ENCODE measurements around the gene IGLON5.

IGLON5 gene

GRCh38 chr19:51372649-51373504 is 61.4 kb downstream of the IGLON5 start, which contains the start of gene NKG7:
NKG7 (minus strand) TSS chr19:51372654; CDS start chr19:51372535, 119 bp downstream.
- no peak within 1 kb of the TSS for H3K27ac ChIP-seq (ENCODE audit: low read depth, low read length)
- no peak within 1 kb of the TSS for H3K4me2 ChIP-seq (ENCODE audit: low read length)
- H4K91ac ChIP-seq (ENCODE audit: low read depth, low read length) = no peak within 1 kb of the TSS
- H3K14ac ChIP-seq (ENCODE audit: low read length) = no peak within 1 kb of the TSS
- DNase-seq = no peak
- H2BK120ac ChIP-seq (ENCODE audit: insufficient read depth, low read length, poor library complexity) = no peak within 1 kb of the TSS
- no peak within 1 kb of the TSS for H2AK5ac ChIP-seq (ENCODE audit: low read length)
- H3K79me2 ChIP-seq (ENCODE audit: control insufficient read depth, insufficient read depth, low read length, poor library complexity) = peaks cover 5% of the 10 kb centered on the region
- WGBS (ENCODE audit: extremely low coverage, insufficient coverage, insufficient read length) = no CpG with 5 or more reads among the region's 9 CpGs
- no peak within 1 kb of the TSS for H4K8ac ChIP-seq (ENCODE audit: low read depth, low read length)
- H3K9ac ChIP-seq (ENCODE audit: low read length) = no peak within 1 kb of the TSS
- H4K12ac ChIP-seq (ENCODE audit: low read depth, low read length) = no peak within 1 kb of the TSS
- no peak within 1 kb of the TSS for H3K18ac ChIP-seq (ENCODE audit: low read length)
- no peaks in the 10 kb centered on the region for H3K9me3 ChIP-seq (ENCODE audit: insufficient read depth, low read depth, low read length)
- no peak within 1 kb of the TSS for H3K23ac ChIP-seq (ENCODE audit: low read length)
- peaks cover 7 to 9% of the 10 kb centered on the region in 2 experiments for H3K4me1 ChIP-seq (ENCODE audit: control insufficient read depth in 1 of 2, insufficient read depth in 2 of 2, low read length in 2 of 2)
- no peaks in the 10 kb centered on the region for H3K36me3 ChIP-seq (ENCODE audit: control insufficient read depth in 1 of 2, insufficient read depth in 2 of 2, low read length in 2 of 2)
- no peak within 1 kb of the TSS for H2BK12ac ChIP-seq (ENCODE audit: low read length)
- no peak within 1 kb of the TSS for H3K4me3 ChIP-seq (ENCODE audit: low read depth, low read length)
- no peak within 1 kb of the TSS for H2BK5ac ChIP-seq (ENCODE audit: low read depth, low read length, poor library complexity)
- no peak within 1 kb of the TSS for H2AFZ ChIP-seq (ENCODE audit: insufficient read depth, low read length, poor library complexity)
- H3K4ac ChIP-seq (ENCODE audit: low read depth, low read length) = no peak within 1 kb of the TSS
- H3K27me3 ChIP-seq (ENCODE audit: insufficient read depth, low read length) = no peaks in the 10 kb centered on the region
- H3K79me1 ChIP-seq (ENCODE audit: low read length) = peaks cover 8% of the 10 kb centered on the region

DNA sequence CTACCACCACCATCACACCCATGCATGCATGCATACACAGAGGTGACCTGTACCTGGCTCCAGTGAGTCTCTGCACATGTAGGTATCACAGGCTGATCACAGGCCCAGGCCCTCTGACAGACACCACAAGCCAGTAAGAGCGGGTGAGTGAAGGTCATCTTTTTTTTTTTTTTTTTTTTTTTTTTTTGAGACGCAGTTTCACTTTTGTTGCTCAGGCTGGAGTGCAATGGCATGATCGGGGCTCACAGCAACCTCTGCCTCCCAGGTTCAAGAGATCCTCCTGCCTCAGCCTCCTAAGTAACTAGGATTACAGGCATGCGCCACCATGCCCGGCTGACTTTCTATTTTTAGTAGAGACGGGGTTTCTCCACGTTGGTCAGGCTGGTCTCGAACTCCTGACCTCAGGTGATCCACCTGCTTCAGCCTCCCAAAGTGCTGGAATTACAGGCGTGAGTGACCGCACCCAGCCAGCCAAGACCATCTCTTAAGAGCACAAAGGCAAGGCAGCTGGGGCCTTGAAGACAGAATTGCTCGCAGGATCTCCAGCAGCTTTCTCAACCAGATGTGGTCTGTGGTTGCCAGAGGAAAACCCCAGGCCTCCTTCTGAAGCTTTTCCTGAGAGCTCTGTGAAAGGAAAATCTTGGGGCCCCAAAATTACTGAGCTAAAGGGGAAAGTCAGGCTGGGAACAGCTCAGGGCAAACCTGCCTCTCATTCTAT is 64.2 kb downstream of the IGLON5 start:
- Histone ChIP-seq H3K9me3 (ENCODE audit: insufficient read depth, low read depth, low read length) (peaks cover 3% of the 10 kb centered on the region), H3K14ac (ENCODE audit: low read length) (no peak overlapping the region), H4K91ac (ENCODE audit: low read depth, low read length) (no peak overlapping the region), H4K12ac (ENCODE audit: low read depth, low read length) (no peak overlapping the region), H3K79me2 (ENCODE audit: control insufficient read depth, insufficient read depth, low read length, poor library complexity) (no peaks in the 10 kb centered on the region), H2AK5ac (ENCODE audit: low read length) (no peak overlapping the region), H3K79me1 (ENCODE audit: low read length) (no peaks in the 10 kb centered on the region), H3K4ac (ENCODE audit: low read depth, low read length) (no peak overlapping the region), H2BK120ac (ENCODE audit: insufficient read depth, low read length, poor library complexity) (no peak overlapping the region), H2BK5ac (ENCODE audit: low read depth, low read length, poor library complexity) (no peak overlapping the region), H3K27ac (ENCODE audit: low read depth, low read length) (no peak overlapping the region), H2BK12ac (ENCODE audit: low read length) (no peak overlapping the region), H3K4me1 (ENCODE audit: control insufficient read depth in 1 of 2, insufficient read depth in 2 of 2, low read length in 2 of 2) (no peaks in the 10 kb centered on the region), H2AFZ (ENCODE audit: insufficient read depth, low read length, poor library complexity) (no peak overlapping the region), H4K8ac (ENCODE audit: low read depth, low read length) (no peak overlapping the region), H3K23ac (ENCODE audit: low read length) (no peak overlapping the region), H3K4me3 (ENCODE audit: low read depth, low read length) (no peak overlapping the region), H3K4me2 (ENCODE audit: low read length) (no peak overlapping the region), H3K18ac (ENCODE audit: low read length) (no peak overlapping the region), H3K27me3 (ENCODE audit: insufficient read depth, low read length) (no peaks in the 10 kb centered on the region), H3K36me3 (ENCODE audit: control insufficient read depth in 1 of 2, insufficient read depth in 2 of 2, low read length in 2 of 2) (no peaks in the 10 kb centered on the region), H3K9ac (ENCODE audit: low read length) (no peak overlapping the region)
- no peak for DNase-seq
- no CpG with 5 or more reads among the region's 11 CpGs for WGBS (ENCODE audit: extremely low coverage, insufficient coverage, insufficient read length)

- Histone ChIP-seq H4K8ac (ENCODE audit: low read depth, low read length) (no peak overlapping the region), H3K4ac (ENCODE audit: low read depth, low read length) (no peak overlapping the region), H3K79me2 (ENCODE audit: control insufficient read depth, insufficient read depth, low read length, poor library complexity) (no peaks in the 10 kb centered on the region), H3K4me1 (ENCODE audit: control insufficient read depth in 1 of 2, insufficient read depth in 2 of 2, low read length in 2 of 2) (no peaks in the 10 kb centered on the region), H2AFZ (ENCODE audit: insufficient read depth, low read length, poor library complexity) (no peak overlapping the region), H2AK5ac (ENCODE audit: low read length) (no peak overlapping the region), H2BK12ac (ENCODE audit: low read length) (no peak overlapping the region), H3K23ac (ENCODE audit: low read length) (no peak overlapping the region), H3K4me3 (ENCODE audit: low read depth, low read length) (no peak overlapping the region), H3K27me3 (ENCODE audit: insufficient read depth, low read length) (no peaks in the 10 kb centered on the region), H3K36me3 (ENCODE audit: control insufficient read depth in 1 of 2, insufficient read depth in 2 of 2, low read length in 2 of 2) (no peaks in the 10 kb centered on the region), H3K9me3 (ENCODE audit: insufficient read depth, low read depth, low read length) (peaks cover 5% of the 10 kb centered on the region), H3K14ac (ENCODE audit: low read length) (no peak overlapping the region), H3K9ac (ENCODE audit: low read length) (no peak overlapping the region), H3K18ac (ENCODE audit: low read length) (no peak overlapping the region), H3K79me1 (ENCODE audit: low read length) (no peaks in the 10 kb centered on the region), H3K27ac (ENCODE audit: low read depth, low read length) (no peak overlapping the region), H2BK5ac (ENCODE audit: low read depth, low read length, poor library complexity) (no peak overlapping the region), H4K12ac (ENCODE audit: low read depth, low read length) (no peak overlapping the region), H4K91ac (ENCODE audit: low read depth, low read length) (no peak overlapping the region), H3K4me2 (ENCODE audit: low read length) (no peak overlapping the region), H2BK120ac (ENCODE audit: insufficient read depth, low read length, poor library complexity) (no peak overlapping the region)
- no CpG with 5 or more reads among the region's 2 CpGs for WGBS (ENCODE audit: extremely low coverage, insufficient coverage, insufficient read length)
- no peak for DNase-seq
Observed at GRCh38 chr19:51377422-51377821, 66.0 kb downstream of the IGLON5 start.

DNA sequence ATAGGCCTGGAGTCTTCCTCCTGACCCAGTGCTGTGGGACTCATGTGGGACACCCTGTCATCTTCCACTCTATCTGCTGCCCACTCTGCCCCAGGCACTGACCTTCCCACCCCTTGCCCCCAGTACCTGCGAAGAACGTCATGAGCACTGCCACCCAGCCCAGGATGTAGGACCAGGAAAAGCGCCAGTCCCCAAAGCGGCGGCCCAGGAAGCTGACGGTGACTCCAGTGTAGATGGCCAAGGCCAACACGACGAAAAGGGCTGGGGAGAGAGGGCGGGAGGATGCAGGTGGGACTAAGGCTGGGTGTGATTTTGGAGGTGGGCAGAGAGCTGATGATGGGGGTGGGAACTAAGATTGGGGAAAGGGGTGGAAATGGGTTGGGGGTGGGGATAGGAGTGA is 68.9 kb downstream of the IGLON5 start:
- H2AK5ac ChIP-seq (ENCODE audit: low read length) = no peak overlapping the region
- no peak overlapping the region for H3K4me2 ChIP-seq (ENCODE audit: low read length)
- DNase-seq = no peak
- no peak overlapping the region for H3K9ac ChIP-seq (ENCODE audit: low read length)
- no peak overlapping the region for H3K14ac ChIP-seq (ENCODE audit: low read length)
- H3K79me1 ChIP-seq (ENCODE audit: low read length) = no peaks in the 10 kb centered on the region
- H3K27ac ChIP-seq (ENCODE audit: low read depth, low read length) = no peak overlapping the region
- no peak overlapping the region for H3K18ac ChIP-seq (ENCODE audit: low read length)
- H4K12ac ChIP-seq (ENCODE audit: low read depth, low read length) = no peak overlapping the region
- no peak overlapping the region for H3K4ac ChIP-seq (ENCODE audit: low read depth, low read length)
- H3K36me3 ChIP-seq (ENCODE audit: control insufficient read depth in 1 of 2, insufficient read depth in 2 of 2, low read length in 2 of 2) = no peaks in the 10 kb centered on the region
- no CpG with 5 or more reads among the region's 9 CpGs for WGBS (ENCODE audit: extremely low coverage, insufficient coverage, insufficient read length)
- H3K9me3 ChIP-seq (ENCODE audit: insufficient read depth, low read depth, low read length) = peaks cover 7% of the 10 kb centered on the region
- no peak overlapping the region for H2BK5ac ChIP-seq (ENCODE audit: low read depth, low read length, poor library complexity)
- H2BK120ac ChIP-seq (ENCODE audit: insufficient read depth, low read length, poor library complexity) = no peak overlapping the region
- H3K27me3 ChIP-seq (ENCODE audit: insufficient read depth, low read length) = no peaks in the 10 kb centered on the region
- no peaks in the 10 kb centered on the region for H3K79me2 ChIP-seq (ENCODE audit: control insufficient read depth, insufficient read depth, low read length, poor library complexity)
- H4K8ac ChIP-seq (ENCODE audit: low read depth, low read length) = no peak overlapping the region
- no peak overlapping the region for H3K23ac ChIP-seq (ENCODE audit: low read length)
- H3K4me1 ChIP-seq (ENCODE audit: control insufficient read depth in 1 of 2, insufficient read depth in 2 of 2, low read length in 2 of 2) = no peaks in the 10 kb centered on the region
- no peak overlapping the region for H2BK12ac ChIP-seq (ENCODE audit: low read length)
- no peak overlapping the region for H2AFZ ChIP-seq (ENCODE audit: insufficient read depth, low read length, poor library complexity)
- no peak overlapping the region for H3K4me3 ChIP-seq (ENCODE audit: low read depth, low read length)
- H4K91ac ChIP-seq (ENCODE audit: low read depth, low read length) = no peak overlapping the region

Data from trophoblast cell (in vitro differentiated cells and primary cell).